ENCODE data around the gene PTP4A1. TPM values are rescaled to one million over a fixed set of nuclear protein-coding genes. Genes with fewer than 3 reads are reported as not detected.

The PTP4A1 gene
- total RNA-seq, 2 donors from 2014 or later = 18.2 to 27.5 TPM

GRCh38 chr6:63611560-63611959 is 39.3 kb downstream of the PTP4A1 start:
- intact Hi-C loops (cut with DNase I) = no loop called here
- no peak for DNase-seq (ENCODE audit: low spot score)

GRCh38 chr6:63615590-63615989 is 43.3 kb downstream of the PTP4A1 start:
- intact Hi-C loops (cut with DNase I) = no loop called here

More at GRCh38 chr6:63615590-63615989, 43.3 kb downstream of the PTP4A1 start:
- DNase-seq (ENCODE audit: low spot score) = no peak

Other genes starting within 250 kb of the PTP4A1 start
- 10 to 100 TPM; 41.0 to 44.8 TPM for gene PHF3, start 63.3 kb downstream of the PTP4A1 start, total RNA-seq

All from posterior vena cava (tissue), 2 donors.